Stomach (tissue), 4 donors: ENCODE results near the gene GPR35.

ENCODE experiments used
- CTCF ChIP-seq, 7 experiments: fragments of 450-650 bp in 4 of 7; fragments of 200-600 bp in 3 of 7; sonication (generic) in 3 of 7; IDR thresholded peaks; one replicate each; pipeline ENCODE4 v1.5.1; 2016 to 2019; ENCODE audit warnings: antibody characterized with exemption in 7 of 7, control low read depth in 2 of 7, mild to moderate bottlenecking in 1 of 7
- EP300 ChIP-seq: sonication (generic); formaldehyde crosslinking; IDR thresholded peaks from one replicate; pipeline ENCODE4 v1.6.1; 2017; ENCODE audit warnings: antibody characterized with exemption
- POLR2A ChIP-seq, 4 donors: fragments of 450-650 bp; IDR thresholded peaks; one replicate each; pipeline ENCODE4 v1.6.1; 2016; ENCODE audit warnings: antibody characterized with exemption in 4 of 4, control low read depth in 2 of 4, mild to moderate bottlenecking in 1 of 4, moderate library complexity in 1 of 4

GRCh38 chr2:240643811-240644150, 18.5 kb downstream of the GPR35 start:
- no peak for TF ChIP-seq CTCF (IDR thresholded peaks at IDR 0.05)
- TF ChIP-seq POLR2A (IDR thresholded peaks at IDR 0.05) = no peak
- TF ChIP-seq EP300 = no peak
